Effector CD4-positive, alpha-beta T cell (primary cell): ENCODE results near the gene PRCP.
"Not testable (repeated sequence)": the region's sequence is repeated elsewhere in the genome, so short reads cannot be mapped to it uniquely, and the experiment has no call there.

Source experiments
- DNase-seq: peaks from one replicate; pipeline ENCODE4 v3.0.0-alpha.2; 2020

PRCP gene

DNA sequence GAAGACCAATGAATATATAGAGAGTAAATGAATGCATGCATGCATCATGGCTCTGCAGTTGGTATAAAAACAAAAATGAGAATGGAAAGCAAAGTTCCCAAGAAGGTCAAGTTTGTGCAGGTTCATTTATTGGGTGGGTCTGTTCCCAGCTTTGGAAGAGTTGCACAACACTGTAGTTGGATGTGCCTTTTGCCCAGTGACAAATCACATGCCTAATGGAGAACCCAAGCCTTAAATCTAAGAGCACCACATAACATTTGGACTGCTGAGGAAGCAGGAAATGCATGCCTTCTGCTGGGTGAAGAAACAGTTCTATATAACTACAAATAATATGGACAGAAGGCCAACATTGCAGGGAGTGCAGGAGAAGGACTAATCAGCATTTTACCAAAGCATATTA lies 30.6 kb downstream of the PRCP start:
- no peak for DNase-seq

- DNase-seq: peak; percentile 79
Measured at GRCh38 chr11:82867495-82868082, 32.6 kb downstream of the PRCP start.

GRCh38 chr11:82865841-82866240 lies 34.4 kb downstream of the PRCP start:
- DNase-seq: no peak

DNA sequence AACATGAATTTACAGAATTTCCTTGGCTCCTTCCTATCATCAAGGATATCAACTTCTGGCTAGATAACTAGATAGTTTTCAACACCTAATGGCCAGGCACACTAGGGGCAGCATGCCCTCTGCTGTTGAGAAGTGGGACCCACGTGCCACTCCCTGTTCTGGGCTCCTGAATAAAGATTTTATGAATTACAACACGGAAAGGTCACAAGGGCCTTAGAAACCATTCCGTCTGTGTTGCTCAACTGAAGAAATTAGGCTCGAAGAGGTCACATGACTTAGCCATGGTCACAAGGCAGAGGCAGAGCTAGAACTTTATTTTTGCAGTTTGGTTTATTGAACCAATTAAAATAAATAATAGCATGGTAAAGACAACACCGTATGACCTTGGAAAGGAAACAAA lies 36.0 kb downstream of the PRCP start:
- no peak for DNase-seq

DNA sequence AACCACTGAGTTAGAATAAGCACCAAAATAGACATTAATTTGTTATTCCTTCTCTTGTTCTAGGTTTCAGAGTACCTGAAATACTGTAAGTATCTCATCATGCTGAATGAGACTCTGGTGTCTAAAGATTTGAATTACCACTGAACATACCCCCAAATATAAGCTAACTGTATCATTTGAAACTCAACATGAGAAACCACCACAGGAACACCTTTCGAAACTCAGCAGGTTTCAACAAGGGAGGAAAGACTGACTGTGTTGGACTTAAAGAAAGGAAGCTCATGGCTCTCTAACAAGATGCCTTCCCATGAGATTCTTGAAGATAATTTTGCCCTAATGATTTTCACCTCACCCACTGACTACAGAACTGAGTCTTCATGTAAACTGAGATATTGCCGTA lies 37.0 kb downstream of the PRCP start:
- no peak for DNase-seq

GRCh38 chr11:82862379-82862778 lies 37.9 kb downstream of the PRCP start:
- no peak for DNase-seq

DNA sequence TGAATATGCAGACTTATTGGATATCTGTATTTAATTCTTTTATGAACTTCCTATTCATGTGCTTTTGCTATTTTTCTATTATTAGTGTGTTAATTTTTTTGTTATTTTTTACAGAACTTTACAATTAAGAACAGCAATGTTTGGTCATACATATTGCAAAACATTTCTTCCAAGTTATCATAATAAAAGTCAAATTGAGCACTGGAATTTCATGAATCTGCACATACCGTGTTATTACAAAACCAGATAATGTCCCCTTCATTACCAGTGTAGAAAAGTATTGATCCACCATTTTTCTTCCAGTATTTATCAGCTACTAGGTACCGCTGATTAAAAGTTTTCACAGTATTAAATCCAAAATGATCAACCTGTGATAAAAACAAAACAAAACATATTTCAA lies 40.5 kb downstream of the PRCP start:
- no peak for DNase-seq

DNA sequence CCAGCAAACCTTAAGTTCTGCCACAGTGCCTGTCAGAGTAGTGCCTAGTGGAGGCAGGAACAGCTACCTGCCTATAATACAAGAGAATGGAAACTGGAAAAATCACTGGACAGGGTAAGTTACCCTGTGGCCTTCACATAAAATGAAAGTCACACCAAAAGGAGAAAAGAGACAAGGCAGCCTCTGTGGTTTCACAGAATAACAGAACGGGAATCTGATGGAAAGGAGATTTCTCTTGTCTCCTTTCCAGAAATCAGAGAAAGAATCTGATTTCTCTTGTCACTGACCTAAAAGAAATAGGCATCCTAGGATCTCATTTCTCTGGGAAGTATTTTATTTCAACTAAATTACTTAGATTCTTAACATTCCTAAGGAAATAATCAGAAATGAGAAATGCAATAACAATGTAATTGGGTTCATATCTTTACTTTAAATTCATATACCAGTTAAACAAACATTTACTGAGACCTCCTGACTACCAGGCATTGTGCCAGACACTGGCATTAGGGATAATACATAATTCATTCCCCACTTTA lies 41.6 kb downstream of the PRCP start:
- no peak for DNase-seq

DNA sequence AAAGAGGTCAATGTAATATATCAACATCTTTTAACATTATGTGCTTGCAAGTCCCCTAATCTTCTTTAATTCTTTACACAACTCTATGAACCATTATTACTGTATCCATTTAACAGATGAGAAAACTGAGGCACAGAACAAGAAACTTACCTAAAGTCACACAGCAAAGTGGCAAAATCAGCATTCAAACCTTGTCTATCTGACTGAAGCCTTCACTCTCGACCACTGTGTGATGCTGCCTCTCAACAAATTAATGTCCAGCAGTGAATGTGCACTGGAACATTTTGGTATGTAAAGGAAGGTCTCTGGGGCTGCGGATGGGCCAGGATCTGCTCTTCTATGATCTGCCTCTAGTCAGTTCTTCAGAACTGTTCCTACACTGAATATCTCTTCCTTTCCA lies 42.1 kb downstream of the PRCP start:
- no peak for DNase-seq

- no peak for DNase-seq
Measured at GRCh38 chr11:82857145-82857544, 43.1 kb downstream of the PRCP start.

- DNase-seq: no peak
Measured at GRCh38 chr11:82855616-82856015, 44.6 kb downstream of the PRCP start.

DNA sequence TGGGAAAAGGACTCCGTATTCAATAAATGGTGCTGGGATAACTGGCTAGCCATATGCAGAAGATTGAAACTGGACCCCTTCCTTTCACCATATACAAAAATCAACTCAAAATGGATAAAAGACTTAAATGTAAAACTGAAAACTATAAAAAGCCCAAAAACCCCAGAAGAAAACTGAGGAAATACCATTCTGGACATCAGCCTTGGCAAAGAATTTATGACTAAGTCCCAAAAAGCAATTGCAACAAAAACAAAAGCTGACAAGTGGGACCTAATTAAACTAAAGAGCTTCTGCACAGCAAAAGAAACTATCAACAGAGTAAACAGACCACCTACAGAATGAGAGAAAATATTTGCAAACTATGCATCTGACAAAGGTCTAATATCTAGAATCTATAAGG lies 45.3 kb downstream of the PRCP start:
- not testable (repeated sequence) for DNase-seq

GRCh38 chr11:82854242-82854641 lies 46.0 kb downstream of the PRCP start:
- DNase-seq: no peak

- no peak for DNase-seq
Measured at GRCh38 chr11:82848829-82849228, 51.4 kb downstream of the PRCP start.

- no peak for DNase-seq
Measured at GRCh38 chr11:82845356-82846353, 54.6 kb downstream of the PRCP start.

DNA sequence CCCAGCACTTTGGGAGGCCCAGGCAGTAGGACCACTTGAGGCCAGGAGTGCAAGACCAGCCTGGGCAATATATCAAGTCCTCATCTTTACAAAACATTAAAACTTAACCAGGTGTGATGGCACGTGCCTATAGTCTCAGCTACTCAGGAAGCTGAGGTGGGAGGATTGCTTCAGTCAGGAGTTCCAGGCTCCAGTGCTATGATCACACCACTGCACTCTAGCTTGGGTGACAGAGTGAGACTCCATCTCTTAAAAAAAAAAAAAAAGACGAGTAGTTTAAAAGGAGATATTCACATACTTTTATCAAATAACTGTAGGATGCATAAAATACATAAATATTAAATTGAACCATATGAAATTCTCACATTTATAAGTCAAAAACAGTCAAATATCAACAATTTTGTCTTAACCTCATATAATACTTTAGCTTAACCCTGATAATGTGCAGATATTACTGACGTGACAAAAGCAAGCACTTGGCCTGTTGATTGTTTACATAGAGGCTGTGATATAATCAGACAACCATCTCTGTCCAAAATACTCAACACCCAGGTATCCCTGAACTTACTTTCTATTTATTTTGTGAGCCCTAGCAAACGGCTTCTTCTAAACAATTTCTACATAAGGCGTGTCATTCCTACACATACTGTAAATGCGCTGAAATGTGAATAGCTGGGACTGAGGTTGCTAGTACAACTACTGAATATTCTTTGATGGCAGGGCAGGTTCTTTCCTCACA lies 57.0 kb downstream of the PRCP start:
- DNase-seq: no peak

- no peak for DNase-seq
Measured at GRCh38 chr11:82842019-82842418, 58.2 kb downstream of the PRCP start.

GRCh38 chr11:82837650-82838049 lies 62.6 kb downstream of the PRCP start:
- no peak for DNase-seq

GRCh38 chr11:82832983-82833382 lies 67.2 kb downstream of the PRCP start:
- no peak for DNase-seq

GRCh38 chr11:82831364-82831763 lies 68.9 kb downstream of the PRCP start:
- no peak for DNase-seq

GRCh38 chr11:82830746-82831145 lies 69.5 kb downstream of the PRCP start:
- no peak for DNase-seq

DNA sequence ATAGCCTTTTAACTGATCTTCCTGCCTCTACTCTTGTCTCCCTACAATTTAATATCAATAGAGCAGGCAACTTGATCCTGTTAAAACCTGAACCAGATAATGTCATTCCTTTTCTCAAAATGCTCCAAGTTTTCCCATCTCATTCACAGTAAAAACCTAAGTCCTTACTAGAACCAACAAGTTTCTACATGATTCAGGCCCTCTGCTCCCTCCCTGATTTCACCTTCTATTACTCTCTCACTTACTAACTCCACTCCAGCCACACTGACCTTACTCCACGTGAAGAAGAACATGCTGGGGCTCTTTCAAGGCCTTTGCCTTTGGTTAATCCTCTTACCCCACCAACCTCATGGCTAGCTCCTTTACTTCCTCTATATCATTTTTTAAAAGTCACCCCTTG lies 71.1 kb downstream of the PRCP start:
- no peak for DNase-seq

DNA sequence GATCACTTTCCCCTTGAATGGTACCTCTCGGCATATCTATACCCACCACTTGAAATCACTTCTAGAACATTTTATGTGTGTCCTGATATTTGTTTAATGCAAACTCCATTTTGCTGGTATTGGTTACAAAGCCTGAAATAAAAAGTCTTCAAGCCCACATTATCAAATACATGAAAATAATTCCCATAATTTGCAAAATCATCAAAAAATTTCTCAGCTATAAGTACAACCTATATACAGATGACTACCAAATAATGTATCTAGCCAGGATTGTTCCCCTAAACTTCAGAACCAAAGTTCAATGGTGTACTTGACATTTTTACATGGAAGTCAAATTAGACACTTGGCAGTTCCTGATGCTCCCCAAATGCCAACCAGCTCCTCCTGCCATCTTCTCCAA lies 71.8 kb downstream of the PRCP start:
- DNase-seq: no peak
